Ramos (cell line): ENCODE data around the gene USP49.
"Not testable (repeated sequence)": the region's sequence is repeated elsewhere in the genome, so short reads cannot be mapped to it uniquely, and the experiment has no call there.

Experiments
- in situ Hi-C: fragments of 300-500 bp; cut with MboI; formaldehyde crosslinking; loops from one replicate; pipeline ENCODE4 v1.14.3; 2022; ENCODE audit warnings: low sequenced_read_pairs; ENCODE audit not compliant: unreplicated experiment

USP49 gene

DNA sequence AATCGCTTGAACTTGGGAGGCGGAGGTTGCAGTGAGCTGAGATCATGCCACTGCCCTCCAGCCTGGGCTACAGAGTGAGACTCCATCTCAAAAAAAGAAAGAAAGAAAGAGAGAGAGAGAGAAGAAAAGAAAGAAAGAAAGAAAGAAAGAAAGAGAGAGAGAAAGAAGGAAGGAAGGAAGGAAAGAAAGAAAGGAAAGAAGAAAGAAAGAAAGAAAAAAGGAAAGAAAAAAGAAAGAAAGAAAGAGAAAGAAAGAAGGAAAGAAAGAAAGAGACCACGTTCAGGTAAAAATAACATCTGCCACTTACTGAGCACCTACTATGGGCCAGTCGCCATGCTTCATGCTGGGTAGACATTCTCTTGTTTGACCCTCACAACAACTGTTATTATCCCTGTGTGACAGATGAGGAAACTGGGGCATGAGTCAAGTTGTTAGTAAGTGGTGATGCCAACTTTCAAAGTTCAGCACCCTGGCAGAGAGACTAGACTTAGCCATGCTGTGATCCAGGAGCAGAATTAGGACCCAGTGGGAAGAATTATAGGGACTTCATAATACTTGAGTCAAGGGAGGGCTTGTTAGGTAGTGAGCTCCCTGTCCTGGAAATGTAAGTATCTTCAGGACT, 129.0 kb downstream of the USP49 start:
- in situ Hi-C loops = not testable (repeated sequence)

DNA sequence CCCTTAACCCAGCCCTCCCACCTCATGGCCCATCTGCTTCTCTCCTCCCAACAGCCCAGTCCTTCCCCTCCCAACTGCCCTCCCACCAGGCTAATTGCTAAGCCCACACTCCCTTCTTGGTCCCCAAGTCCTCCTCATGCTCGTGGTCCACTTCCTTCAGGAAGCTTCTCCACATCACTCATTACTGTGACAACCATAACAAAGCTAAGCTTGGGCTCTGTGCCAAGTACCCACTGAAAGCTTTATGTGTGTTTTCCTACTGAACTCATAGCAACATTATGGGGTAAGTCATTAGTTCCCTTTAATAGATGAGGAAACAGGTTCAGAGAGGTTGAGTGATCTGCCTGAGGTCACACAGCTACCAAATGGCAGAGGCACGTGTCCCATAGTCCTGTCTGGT, 131.7 kb downstream of the USP49 start:
- in situ Hi-C loops = no loop called here

DNA sequence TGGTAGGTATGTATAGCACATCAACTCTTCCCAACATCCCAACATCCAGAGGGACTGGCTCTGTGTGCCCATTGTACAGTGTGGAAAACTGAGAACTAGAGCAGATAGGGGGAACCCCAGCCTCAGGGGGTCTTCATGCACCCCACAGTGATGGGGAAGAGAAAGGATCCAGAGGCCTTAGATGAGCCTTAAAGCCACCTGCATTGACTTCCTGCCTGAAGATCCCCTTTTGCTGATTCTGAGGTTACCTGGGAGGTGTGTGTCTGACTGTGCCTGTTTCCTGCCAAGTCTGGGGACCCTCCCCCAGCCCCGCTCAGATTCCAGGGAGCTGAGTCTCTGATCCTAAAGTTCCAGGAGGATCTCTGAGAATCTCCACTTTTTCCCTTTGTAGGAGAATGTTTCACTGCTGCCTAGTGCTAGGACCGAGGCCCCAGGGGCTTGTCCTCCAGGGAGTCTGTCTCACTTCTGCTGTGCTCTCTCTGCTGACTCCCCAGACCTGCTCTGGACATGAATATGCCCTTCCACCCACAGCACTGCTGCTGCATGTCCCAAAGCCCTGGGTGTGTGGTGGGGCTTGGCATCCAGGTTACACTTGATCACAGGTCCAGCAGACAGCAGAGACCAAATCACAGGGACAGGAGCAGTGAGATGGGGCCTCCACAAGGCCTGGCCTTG, 135.1 kb downstream of the USP49 start:
- in situ Hi-C loops = no loop called here

GRCh38 chr6:41759106-41759904, 135.9 kb downstream of the USP49 start:
- in situ Hi-C loops = no loop called here

DNA sequence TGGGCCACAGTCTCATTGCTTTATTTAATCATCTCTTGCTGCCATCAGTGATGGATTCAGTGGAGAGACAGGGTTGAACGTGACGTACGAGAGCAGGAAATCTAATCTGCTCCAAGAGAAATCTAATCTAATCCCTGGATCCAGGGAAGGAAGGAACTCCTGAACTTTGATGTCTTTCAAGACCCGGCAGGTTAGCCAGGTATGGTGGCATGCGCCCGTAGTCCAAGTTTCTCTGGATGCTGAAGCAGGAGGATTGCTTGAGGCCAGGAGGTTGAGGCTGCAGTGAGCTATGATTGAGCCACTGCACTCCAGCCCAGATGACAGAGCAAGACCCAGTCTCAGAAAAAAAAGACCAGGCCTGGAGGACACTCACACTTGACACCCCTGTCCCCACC, 136.5 kb downstream of the USP49 start:
- in situ Hi-C loops = no loop called here

DNA sequence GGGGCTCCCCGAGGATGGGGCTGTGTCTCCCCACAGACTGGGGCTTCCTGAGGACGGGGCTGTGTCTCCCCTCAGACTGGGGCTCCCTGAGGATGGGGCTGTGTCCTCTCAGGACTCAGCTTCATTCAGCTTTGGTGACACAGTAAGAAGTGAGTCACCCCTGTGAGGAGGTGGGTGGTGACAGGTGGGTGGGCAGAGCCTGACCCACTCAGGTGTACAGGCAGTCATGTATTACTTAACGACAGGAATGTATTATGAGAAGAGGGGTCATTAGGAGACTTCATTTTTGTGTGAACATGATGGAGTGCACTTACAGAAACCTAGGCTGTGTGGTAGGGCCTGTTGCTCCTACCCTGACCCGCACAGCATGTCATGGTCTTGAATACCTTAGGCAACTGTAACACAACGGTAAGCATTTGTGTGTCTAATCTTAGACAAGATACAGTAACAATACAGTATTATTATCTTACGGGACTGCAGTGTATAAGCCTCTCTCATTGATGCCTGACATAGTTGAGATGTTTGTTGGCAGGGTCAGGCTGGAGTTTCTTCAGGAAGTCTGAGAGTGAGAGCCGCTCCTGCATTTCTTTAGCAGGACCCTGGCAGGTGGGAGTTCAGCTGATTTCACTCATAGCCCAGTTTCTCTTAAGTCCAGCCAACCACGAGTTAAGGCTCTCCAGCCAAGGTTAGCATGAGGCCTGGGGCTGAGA, 137.1 kb downstream of the USP49 start:
- in situ Hi-C loops = no loop called here

DNA sequence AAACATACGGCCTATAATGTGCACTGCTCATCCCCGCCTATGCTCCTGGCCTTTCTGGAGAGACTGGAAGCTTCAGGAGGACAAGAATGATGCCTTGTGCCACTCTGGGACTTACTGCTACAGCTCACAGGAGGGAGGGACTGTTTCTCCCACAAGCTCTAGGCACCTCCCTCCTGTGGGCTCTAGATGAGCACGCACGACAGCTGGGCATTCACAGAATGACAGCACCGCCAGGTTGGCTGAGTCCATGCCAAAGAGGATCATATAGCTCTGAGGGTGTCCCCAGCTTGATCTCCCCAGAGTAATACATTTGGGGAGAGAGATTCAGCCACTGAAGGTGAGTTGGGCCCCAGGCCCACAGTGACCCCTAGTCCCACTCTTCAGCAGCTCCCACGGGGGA, 137.9 kb downstream of the USP49 start:
- in situ Hi-C loops = no loop called here

DNA sequence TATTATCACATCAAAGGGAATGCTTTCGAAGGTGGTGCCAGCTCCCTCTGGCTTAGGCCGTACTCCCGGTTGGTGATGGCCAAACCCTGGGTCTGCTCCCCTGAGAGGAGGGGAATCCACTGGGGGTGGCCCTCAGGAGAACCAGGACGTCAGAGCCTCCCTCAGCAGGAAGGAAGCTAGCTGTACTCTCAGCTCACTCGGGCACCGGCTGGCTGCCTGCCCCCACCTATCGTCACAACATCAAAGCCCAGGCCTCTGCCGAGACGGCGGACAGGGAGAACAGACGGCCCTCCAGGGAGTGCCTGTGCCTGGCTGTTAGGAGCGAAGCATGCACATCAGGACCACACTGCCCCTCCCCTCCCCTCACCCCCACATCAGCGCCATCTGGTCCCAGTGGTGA, 138.8 kb downstream of the USP49 start:
- in situ Hi-C loops = no loop called here

DNA sequence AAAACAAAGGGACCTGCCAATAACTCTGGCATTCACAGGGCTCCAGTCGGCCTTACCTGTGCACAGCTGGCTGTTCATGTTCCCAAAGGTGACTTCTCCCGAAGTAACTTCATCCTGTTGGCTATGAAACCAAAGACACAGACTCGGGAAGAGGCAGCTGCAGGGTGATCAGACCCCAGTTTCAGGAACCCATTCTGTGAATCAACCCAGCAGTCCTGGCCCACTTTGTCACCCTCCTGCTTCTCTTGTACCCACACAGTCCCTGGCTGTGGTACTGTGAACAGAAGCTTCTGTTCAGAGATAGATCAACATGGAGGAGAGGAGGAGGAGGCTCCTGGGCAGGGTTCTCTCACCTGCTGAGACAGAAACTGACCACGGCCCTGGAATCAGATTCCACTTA, 139.3 kb downstream of the USP49 start:
- in situ Hi-C loops = no loop called here

- in situ Hi-C loops = no loop called here
These were observed 144.8 kb downstream of the USP49 start for GRCh38 chr6:41750374-41750773.

GRCh38 chr6:41748542-41748941, 146.6 kb downstream of the USP49 start:
- in situ Hi-C loops = no loop called here

- in situ Hi-C loops = no loop called here
These were observed 147.1 kb downstream of the USP49 start for GRCh38 chr6:41748102-41748477.

DNA sequence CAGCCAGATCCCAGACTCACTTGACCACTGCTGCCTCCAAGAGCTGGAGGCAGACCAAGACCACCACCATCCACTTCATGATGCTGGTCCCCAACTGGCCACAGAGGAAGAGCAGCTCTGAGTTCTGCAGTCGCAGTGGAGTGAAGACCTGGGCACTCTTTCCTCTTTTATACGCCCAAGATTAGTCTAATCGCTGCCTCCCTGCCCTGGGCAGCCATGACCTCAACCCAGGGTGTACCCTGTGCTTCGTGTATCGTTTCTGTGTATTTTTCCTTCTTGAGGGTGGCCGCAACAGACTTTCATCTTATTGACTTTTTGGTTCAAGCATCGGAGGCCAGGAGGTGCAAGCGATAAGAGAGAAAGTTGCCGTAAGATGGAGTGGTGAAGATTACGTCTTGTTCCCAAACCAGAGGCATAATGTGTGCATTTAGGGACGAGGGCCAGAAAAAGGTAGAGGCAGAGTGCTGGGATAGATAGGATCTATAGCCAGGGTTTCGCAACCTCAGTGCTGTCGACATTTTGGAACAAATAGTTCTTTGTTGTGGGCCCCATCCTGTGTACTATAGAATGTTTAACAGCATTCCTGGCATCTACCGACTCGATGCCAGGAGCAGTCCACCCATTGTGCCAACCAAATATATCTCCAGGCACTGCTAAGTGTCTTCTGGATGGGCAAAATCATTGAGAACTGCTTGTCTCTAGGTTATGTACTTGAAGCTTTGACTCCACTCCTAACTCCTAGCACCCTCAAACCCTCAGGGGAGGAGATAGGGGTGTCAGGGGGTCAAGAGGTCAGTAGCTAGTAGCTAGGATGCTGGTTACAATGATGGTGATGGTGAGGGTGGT, 147.7 kb downstream of the USP49 start, which contains the start of gene PGC:
Gene PGC (minus strand): TSS at position 142 of the 846 bp plus-strand sequence. CDS start 63 bp downstream, at position 79.
- in situ Hi-C loops = no loop called here

DNA sequence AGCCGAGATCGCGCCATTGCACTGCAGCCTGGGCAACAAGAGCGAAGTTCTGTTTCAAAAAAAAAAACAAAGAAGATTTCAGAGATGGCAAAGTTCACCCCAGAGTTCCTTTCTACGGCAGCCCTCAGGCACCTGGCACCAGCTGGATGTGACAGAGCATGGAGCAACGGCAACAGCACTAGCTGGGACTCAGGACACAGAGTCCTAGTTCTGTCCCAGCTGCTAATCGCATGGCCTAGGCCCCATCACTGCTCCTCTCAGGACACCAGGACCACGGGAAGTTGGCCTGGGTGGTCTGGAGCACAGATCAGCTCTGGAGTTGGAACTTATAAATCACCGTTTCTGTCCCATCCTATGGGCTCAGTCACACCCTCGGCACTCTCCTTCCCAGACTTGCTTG, 149.1 kb downstream of the USP49 start:
- in situ Hi-C loops = no loop called here

- in situ Hi-C loops = no loop called here
These were observed 150.9 kb downstream of the USP49 start for GRCh38 chr6:41744236-41744787.

DNA sequence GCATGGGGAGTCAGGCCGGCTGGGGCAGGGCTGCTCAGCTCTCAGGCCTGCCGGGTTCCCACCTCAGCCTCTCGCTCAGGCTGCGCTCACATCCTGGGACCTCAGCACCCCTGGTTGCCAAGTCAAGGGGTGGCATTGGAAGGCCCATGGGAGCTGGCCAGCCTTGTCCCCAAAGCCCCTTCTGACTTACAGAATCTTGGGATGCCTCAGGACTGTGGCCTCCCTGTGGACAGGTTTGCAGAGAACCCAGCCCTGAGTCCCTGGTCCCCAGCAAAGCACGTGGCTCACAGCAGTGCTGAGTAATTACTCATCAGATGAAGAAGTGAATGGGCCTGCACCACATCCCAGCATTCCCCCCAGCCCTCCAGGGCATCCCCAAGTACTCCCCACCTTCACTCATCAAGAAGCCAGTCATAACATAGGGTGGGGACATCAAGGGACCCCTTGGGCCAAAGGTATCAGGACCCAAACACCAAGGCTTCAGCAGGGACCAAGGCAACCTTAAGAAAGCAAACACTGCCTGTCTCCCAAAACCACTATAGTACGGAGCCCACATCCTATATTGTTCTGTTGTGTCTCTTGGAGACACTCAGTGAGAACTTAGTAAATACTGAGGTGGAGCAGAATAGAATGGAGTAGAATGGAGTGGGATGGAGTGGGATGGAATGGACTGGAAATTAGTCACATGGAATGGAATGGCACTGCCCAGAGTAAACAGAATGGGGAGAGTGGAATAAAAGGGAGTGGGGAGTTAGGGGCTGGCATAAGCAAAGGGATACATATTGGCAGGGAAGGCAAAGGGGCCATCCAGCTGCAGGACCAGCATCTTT, 151.6 kb downstream of the USP49 start:
- in situ Hi-C loops = no loop called here

DNA sequence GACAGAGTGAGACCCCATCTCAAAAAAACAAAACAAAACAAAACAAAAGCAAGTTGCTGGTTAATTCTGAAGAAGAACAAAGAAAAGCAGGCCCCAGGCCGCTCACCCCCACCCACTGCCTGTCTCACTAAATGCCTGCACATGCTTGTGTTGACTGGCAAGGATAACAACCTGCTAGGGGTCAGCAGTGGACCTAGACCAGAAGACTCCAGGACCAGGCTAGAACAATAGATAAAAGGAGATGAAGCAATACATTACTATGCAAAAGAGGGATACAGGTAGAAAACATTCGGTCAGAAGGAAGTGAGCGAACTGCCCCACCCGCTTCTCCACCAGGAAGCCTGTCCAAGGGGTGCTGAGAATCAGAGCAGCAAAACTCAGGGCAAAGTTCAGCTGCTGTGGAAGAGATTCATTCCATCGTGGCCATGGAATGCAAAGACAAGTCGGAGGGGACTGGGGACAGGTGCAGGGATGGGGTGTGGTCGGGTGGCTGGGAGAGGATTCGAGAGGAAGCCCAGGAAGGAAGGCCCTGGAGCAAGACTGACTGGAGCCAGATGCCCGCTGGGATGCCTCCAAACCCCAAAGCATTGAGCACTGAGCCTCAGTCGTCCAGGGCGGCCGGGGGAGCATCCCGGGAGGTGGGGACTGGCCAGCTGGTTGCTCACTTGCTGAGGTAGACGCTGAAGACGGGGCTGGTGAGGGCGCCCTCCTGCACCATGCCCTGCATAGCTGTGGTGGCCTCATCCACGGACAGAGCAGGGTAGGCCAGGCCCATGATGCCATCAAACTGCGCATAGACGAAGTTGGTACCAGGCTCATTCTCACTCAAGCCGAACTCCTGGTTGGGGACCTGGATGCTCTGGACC, 153.3 kb downstream of the USP49 start:
- in situ Hi-C loops = no loop called here
